ENCODE results near the gene MRPL36.

DNA sequence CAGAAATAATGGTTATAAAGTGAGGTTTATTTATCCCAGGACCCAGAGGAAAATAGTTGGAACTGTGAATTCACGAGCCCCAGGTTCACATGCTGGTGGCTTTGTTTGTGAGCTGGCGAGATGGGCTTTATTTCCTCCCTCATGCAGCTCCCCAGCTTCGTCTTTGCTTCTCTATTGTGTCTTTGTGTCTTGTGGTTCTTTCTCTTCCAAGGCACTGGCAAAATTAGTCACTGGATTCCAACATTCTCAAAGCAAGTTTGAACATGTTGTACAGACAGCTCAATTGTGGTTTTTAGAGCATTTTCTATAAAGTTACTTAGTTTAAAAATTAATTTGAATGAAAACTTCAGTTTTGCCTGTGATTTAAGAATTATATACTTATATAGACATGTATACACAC, 8.8 kb upstream of the MRPL36 start:
- TF ChIP-seq, protein P1, sequence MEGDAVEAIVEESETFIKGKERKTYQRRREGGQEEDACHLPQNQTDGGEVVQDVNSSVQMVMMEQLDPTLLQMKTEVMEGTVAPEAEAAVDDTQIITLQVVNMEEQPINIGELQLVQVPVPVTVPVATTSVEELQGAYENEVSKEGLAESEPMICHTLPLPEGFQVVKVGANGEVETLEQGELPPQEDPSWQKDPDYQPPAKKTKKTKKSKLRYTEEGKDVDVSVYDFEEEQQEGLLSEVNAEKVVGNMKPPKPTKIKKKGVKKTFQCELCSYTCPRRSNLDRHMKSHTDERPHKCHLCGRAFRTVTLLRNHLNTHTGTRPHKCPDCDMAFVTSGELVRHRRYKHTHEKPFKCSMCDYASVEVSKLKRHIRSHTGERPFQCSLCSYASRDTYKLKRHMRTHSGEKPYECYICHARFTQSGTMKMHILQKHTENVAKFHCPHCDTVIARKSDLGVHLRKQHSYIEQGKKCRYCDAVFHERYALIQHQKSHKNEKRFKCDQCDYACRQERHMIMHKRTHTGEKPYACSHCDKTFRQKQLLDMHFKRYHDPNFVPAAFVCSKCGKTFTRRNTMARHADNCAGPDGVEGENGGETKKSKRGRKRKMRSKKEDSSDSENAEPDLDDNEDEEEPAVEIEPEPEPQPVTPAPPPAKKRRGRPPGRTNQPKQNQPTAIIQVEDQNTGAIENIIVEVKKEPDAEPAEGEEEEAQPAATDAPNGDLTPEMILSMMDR (IDR thresholded peaks at IDR 0.05; ENCODE audit: low read depth, low read length), result no peak
- TF ChIP-seq EZH2phosphoT487 (IDR thresholded peaks at IDR 0.05; ENCODE audit: low read depth), result no peak

All from OCI-LY3 (cell line).